Measurements from ENCODE around the gene LY9.

Gene LY9

DNA sequence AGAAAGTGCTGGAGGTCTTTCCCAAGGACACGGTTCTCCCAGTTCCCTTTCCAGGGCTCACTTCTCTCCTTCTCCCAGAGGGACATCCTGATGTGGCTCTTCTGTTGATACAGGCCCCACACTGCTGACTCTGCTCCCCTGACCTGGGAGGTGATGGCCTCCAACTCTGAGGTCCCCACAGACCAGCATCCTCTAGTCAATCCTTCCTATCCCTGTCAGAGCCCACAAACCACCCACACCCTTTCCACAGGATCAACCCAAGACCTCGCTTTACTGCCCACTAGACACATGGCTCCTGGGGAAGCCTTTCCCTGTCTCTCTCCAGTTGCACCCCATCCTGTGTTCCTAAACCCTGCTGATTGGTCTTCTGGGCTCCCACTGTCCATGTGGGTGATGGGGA is 45.4 kb upstream of the LY9 start:
- DNase-seq: no peak
- H3K36me3 ChIP-seq: no peaks in the 10 kb centered on the region
- peaks cover 97% of the 10 kb centered on the region for H3K27me3 ChIP-seq (ENCODE audit: insufficient read depth, low read depth, severe bottlenecking)
- TF ChIP-seq, protein P1, sequence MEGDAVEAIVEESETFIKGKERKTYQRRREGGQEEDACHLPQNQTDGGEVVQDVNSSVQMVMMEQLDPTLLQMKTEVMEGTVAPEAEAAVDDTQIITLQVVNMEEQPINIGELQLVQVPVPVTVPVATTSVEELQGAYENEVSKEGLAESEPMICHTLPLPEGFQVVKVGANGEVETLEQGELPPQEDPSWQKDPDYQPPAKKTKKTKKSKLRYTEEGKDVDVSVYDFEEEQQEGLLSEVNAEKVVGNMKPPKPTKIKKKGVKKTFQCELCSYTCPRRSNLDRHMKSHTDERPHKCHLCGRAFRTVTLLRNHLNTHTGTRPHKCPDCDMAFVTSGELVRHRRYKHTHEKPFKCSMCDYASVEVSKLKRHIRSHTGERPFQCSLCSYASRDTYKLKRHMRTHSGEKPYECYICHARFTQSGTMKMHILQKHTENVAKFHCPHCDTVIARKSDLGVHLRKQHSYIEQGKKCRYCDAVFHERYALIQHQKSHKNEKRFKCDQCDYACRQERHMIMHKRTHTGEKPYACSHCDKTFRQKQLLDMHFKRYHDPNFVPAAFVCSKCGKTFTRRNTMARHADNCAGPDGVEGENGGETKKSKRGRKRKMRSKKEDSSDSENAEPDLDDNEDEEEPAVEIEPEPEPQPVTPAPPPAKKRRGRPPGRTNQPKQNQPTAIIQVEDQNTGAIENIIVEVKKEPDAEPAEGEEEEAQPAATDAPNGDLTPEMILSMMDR (IDR thresholded peaks at IDR 0.05; ENCODE audit: low read depth, low read length): no peak
- no peak overlapping the region for H3K4me3 ChIP-seq (ENCODE audit: low read depth, low read length)
- H3K9me3 ChIP-seq (ENCODE audit: severe bottlenecking): no peaks in the 10 kb centered on the region
- no peak overlapping the region for H3K27ac ChIP-seq

DNA sequence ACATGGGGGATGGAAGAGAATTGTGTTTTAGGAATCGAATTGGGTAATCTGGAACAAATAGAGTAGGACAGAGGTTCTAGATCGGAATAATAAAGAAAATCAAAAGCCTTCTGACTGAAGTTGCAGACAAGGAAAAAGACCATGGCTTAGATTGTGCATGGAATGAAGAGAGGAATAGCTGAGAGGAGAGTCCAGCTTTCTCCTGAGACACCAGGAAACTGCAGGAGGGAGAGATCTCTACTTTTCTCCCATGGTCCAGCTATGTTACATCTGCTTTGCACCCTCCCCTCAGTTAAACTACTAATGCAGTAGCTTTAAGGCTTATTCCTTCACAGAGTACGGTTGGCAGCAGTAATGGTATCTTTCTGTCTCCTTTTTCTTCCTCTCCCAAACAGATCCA is 43.6 kb upstream of the LY9 start:
- Histone ChIP-seq H3K9me3 (ENCODE audit: severe bottlenecking) (no peaks in the 10 kb centered on the region), H3K4me3 (ENCODE audit: low read depth, low read length) (no peak overlapping the region), H3K36me3 (no peaks in the 10 kb centered on the region), H3K27ac (no peak overlapping the region), H3K27me3 (ENCODE audit: insufficient read depth, low read depth, severe bottlenecking) (peaks cover 91% of the 10 kb centered on the region)
- no peak for DNase-seq
- TF ChIP-seq, protein P1 (IDR thresholded peaks at IDR 0.05; ENCODE audit: low read depth, low read length): no peak

DNA sequence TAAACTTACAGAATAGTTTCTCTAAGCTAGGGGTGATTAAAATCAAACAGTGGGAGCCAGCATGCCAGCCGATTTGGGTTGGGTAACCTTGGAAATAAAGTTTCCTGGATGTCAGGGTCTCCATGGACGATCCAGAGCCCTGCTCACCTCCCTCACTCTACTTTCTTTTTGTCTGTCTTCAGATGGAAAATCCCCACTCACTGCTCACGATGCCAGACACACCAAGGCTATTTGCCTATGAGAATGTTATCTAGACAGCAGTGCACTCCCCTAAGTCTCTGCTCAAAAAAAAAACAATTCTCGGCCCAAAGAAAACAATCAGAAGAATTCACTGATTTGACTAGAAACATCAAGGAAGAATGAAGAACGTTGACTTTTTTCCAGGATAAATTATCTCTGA is 43.0 kb upstream of the LY9 start:
- no peak overlapping the region for H3K27ac ChIP-seq
- TF ChIP-seq, protein P1 (IDR thresholded peaks at IDR 0.05; ENCODE audit: low read depth, low read length): no peak
- H3K4me3 ChIP-seq (ENCODE audit: low read depth, low read length): no peak overlapping the region
- H3K36me3 ChIP-seq: no peaks in the 10 kb centered on the region
- DNase-seq: no peak
- H3K9me3 ChIP-seq (ENCODE audit: severe bottlenecking): no peaks in the 10 kb centered on the region
- H3K27me3 ChIP-seq (ENCODE audit: insufficient read depth, low read depth, severe bottlenecking): peaks cover 91% of the 10 kb centered on the region

DNA sequence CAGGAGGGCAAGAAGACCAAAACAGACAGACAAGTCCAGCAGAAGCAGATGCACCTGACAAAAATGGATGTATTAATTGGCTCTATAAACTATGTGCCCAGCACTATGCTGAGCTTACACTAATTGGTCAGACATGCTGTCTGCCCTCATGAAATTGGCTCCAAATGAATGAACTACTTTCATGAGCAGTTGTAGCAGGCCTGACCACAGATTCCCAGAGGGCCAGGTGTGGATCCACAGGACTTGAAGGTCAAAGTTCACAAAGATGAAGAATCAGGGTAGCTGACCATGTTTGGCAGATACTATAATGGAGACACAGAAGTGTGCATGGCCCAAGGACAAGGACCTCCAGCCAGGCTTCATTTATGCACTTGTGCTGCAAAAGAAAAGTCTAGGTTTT is 42.4 kb upstream of the LY9 start:
- Histone ChIP-seq H3K27me3 (ENCODE audit: insufficient read depth, low read depth, severe bottlenecking) (peaks cover 88% of the 10 kb centered on the region), H3K4me3 (ENCODE audit: low read depth, low read length) (no peak overlapping the region), H3K27ac (no peak overlapping the region), H3K36me3 (no peaks in the 10 kb centered on the region), H3K9me3 (ENCODE audit: severe bottlenecking) (no peaks in the 10 kb centered on the region)
- no peak for DNase-seq
- TF ChIP-seq, protein P1 (IDR thresholded peaks at IDR 0.05; ENCODE audit: low read depth, low read length): no peak

DNA sequence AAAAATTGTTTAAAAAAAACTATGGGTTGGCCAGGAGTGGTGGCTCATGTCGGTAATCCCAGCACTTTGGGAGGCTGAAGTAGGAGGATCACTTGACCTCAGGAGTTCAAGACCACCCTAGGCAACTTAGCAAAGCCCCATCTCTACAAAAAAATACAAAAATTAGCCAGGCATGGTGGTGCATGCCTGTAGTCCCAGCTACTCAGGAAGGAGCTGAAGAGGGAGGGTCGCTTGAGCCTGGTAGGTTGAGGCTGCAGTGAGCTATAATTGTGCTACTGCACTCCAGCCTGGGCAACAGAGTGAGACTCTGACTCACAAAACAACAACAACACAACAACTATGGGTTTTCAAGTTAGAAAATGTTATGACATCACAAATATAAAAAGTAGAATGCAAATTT is 40.5 kb upstream of the LY9 start:
- Histone ChIP-seq H3K9me3 (ENCODE audit: severe bottlenecking) (no peaks in the 10 kb centered on the region), H3K4me3 (ENCODE audit: low read depth, low read length) (no peak overlapping the region), H3K27me3 (ENCODE audit: insufficient read depth, low read depth, severe bottlenecking) (peaks cover 86% of the 10 kb centered on the region), H3K36me3 (no peaks in the 10 kb centered on the region), H3K27ac (no peak overlapping the region)
- TF ChIP-seq, protein P1 (IDR thresholded peaks at IDR 0.05; ENCODE audit: low read depth, low read length): no peak
- DNase-seq: no peak
